HG02870 (cell line): ENCODE data around the gene PELI2.
A peak's percentile ranks its signal among the peaks of the same experiment; 100 is the strongest.

Source experiments
- ATAC-seq: cut with Tn5 transposase; IDR thresholded peaks from one replicate; pipeline ENCODE4 v1.9.1; 2021; ENCODE audit warnings: mild to moderate bottlenecking, moderate library complexity; ENCODE audit not compliant: unreplicated experiment

Gene PELI2

GRCh38 chr14:56117765-56118610, at the start of gene PELI2:
PELI2 (plus strand) TSS chr14:56118411; CDS start chr14:56118661, 250 bp downstream.
- ATAC-seq: peak; percentile 67

- ATAC-seq: no peak
Observed at GRCh38 chr14:56073799-56074198, 44.4 kb upstream of the PELI2 start.

GRCh38 chr14:56075301-56075700, 42.9 kb upstream of the PELI2 start:
- ATAC-seq: no peak

GRCh38 chr14:56081139-56081538, 37.1 kb upstream of the PELI2 start:
- ATAC-seq: no peak

- ATAC-seq: no peak
Observed at GRCh38 chr14:56082880-56083279, 35.3 kb upstream of the PELI2 start.

- no peak for ATAC-seq
Observed at GRCh38 chr14:56085471-56085870, 32.7 kb upstream of the PELI2 start.

GRCh38 chr14:56087671-56088471, 30.3 kb upstream of the PELI2 start:
- no peak for ATAC-seq

- ATAC-seq: no peak
Observed at GRCh38 chr14:56088941-56089340, 29.3 kb upstream of the PELI2 start.

GRCh38 chr14:56092763-56093162, 25.4 kb upstream of the PELI2 start:
- ATAC-seq: no peak

GRCh38 chr14:56094076-56094475, 24.1 kb upstream of the PELI2 start:
- no peak for ATAC-seq

GRCh38 chr14:56098021-56098420, 20.2 kb upstream of the PELI2 start:
- ATAC-seq: no peak

- ATAC-seq: no peak
Observed at GRCh38 chr14:56099081-56099797, 19.0 kb upstream of the PELI2 start.

GRCh38 chr14:56100556-56100955, 17.7 kb upstream of the PELI2 start:
- ATAC-seq: no peak

GRCh38 chr14:56102941-56103340, 15.3 kb upstream of the PELI2 start:
- ATAC-seq: no peak

GRCh38 chr14:56107615-56108014, 10.6 kb upstream of the PELI2 start:
- no peak for ATAC-seq

GRCh38 chr14:56108057-56108456, 10.2 kb upstream of the PELI2 start:
- ATAC-seq: no peak

- ATAC-seq: no peak
Observed at GRCh38 chr14:56112781-56113180, 5.4 kb upstream of the PELI2 start.

GRCh38 chr14:56115334-56115870, 2.8 kb upstream of the PELI2 start:
- ATAC-seq: no peak

GRCh38 chr14:56115976-56116893, 2.0 kb upstream of the PELI2 start:
- no peak for ATAC-seq

- peak; percentile 13 for ATAC-seq
Observed at GRCh38 chr14:56118611-56119181, 485 bp downstream of the PELI2 start.
